HEK293 (cell line): Measurements from ENCODE around the gene COMMD7.

ENCODE experiments used
- CTCF ChIA-PET: fragments of 350-600 bp; formaldehyde crosslinking; extraction: SDS; loops from one replicate; lab custom pipeline; 2021; ENCODE audit warnings: antibody characterized with exemption; lab: Yijun Ruan, JAX
- POLR2A ChIA-PET: fragments of 300-600 bp; formaldehyde crosslinking; extraction: SDS; loops from one replicate; lab custom pipeline; 2020; ENCODE audit warnings: antibody characterized with exemption, inconsistent platforms; lab: Yijun Ruan, JAX
- H3K27ac ChIP-seq: fragments of 200-500 bp; sonication (Bioruptor generic); 2 replicates; pipeline ENCODE4 v1.5.1; 2014; ENCODE audit warnings: low read depth, low read length, control low read depth, inconsistent platforms; ENCODE audit errors: extremely low read depth
- H3K36me3 ChIP-seq, 2 experiments: fragments of 200-500 bp in 1 of 2; sonication (Bioruptor generic) in 1 of 2; 1 replicate in 1 of 2; 2 replicates in 1 of 2; pipeline ENCODE4 v1.5.1; 2014 to 2017; ENCODE audit warnings: inconsistent platforms in 2 of 2, low read length in 2 of 2; ENCODE audit not compliant: control insufficient read depth in 2 of 2, insufficient read depth in 1 of 2
- H3K4me1 ChIP-seq: fragments of 200-500 bp; sonication (Bioruptor generic); 2 replicates; pipeline ENCODE4 v1.5.1; 2014; ENCODE audit warnings: mild to moderate bottlenecking, low read length, inconsistent platforms; ENCODE audit not compliant: control insufficient read depth, insufficient read depth
- H3K4me3 ChIP-seq: 2 replicates; pipeline ENCODE4 v1.5.1; 2011; ENCODE audit warnings: low read depth, mild to moderate bottlenecking, control low read depth, low read length, moderate library complexity
- H3K9me3 ChIP-seq: fragments of 200-500 bp; sonication (Bioruptor generic); 2 replicates; pipeline ENCODE4 v1.5.1; 2014; ENCODE audit warnings: low read depth, low read length, inconsistent platforms; ENCODE audit not compliant: control insufficient read depth, insufficient read depth
- BCL11B ChIP-seq: fragments of 450-650 bp; formaldehyde crosslinking; IDR thresholded peaks from 2 replicates; pipeline ENCODE4 v1.5.1; 2016; ENCODE audit warnings: low read depth, missing biosample characterization, missing genetic modification characterization
- CTCF ChIP-seq: fragments of 450-650 bp; formaldehyde crosslinking; IDR thresholded peaks from 2 replicates; pipeline ENCODE4 v1.5.1; 2016; ENCODE audit warnings: missing biosample characterization, missing genetic modification characterization
- EGR2 ChIP-seq: fragments of 450-650 bp; formaldehyde crosslinking; IDR thresholded peaks from 2 replicates; pipeline ENCODE4 v1.5.1; 2016; ENCODE audit warnings: low read depth, missing biosample characterization, missing genetic modification characterization
- HOXD13 ChIP-seq: sonication (generic); formaldehyde crosslinking; IDR thresholded peaks from 2 replicates; pipeline ENCODE4 v1.8.0; 2022; ENCODE audit warnings: missing genetic modification reagents, borderline replicate concordance
- KLF10 ChIP-seq: fragments of 450-650 bp; IDR thresholded peaks from 2 replicates; pipeline ENCODE4 v1.5.1; 2018; ENCODE audit warnings: missing biosample characterization, mild to moderate bottlenecking, missing genetic modification characterization
- KLF17 ChIP-seq: fragments of 450-650 bp; formaldehyde crosslinking; IDR thresholded peaks from 2 replicates; pipeline ENCODE4 v1.5.1; 2016; ENCODE audit warnings: missing biosample characterization, missing genetic modification characterization
- KLF8 ChIP-seq: fragments of 450-650 bp; formaldehyde crosslinking; IDR thresholded peaks from 2 replicates; pipeline ENCODE4 v1.5.1; 2016; ENCODE audit warnings: missing biosample characterization, missing genetic modification characterization
- PRDM1 ChIP-seq: fragments of 450-650 bp; formaldehyde crosslinking; IDR thresholded peaks from 2 replicates; pipeline ENCODE4; 2016; ENCODE audit warnings: missing biosample characterization, missing genetic modification characterization
- RBAK ChIP-seq: fragments of 450-650 bp; formaldehyde crosslinking; IDR thresholded peaks from 2 replicates; pipeline ENCODE4 v1.5.1; 2016; ENCODE audit warnings: missing biosample characterization, missing genetic modification characterization
- SP7 ChIP-seq: fragments of 450-650 bp; formaldehyde crosslinking; IDR thresholded peaks from 2 replicates; pipeline ENCODE4 v1.5.1; 2016; ENCODE audit warnings: missing biosample characterization, missing genetic modification characterization
- ZFP41 ChIP-seq: fragments of 450-650 bp; formaldehyde crosslinking; IDR thresholded peaks from 2 replicates; pipeline ENCODE4 v1.5.1; 2016; ENCODE audit warnings: missing biosample characterization, missing genetic modification characterization, borderline replicate concordance
- ZNF223 ChIP-seq: fragments of 450-650 bp; formaldehyde crosslinking; IDR thresholded peaks from 2 replicates; pipeline ENCODE4 v1.5.1; 2016; ENCODE audit warnings: missing biosample characterization, missing genetic modification characterization
- ZNF341 ChIP-seq: fragments of 450-650 bp; formaldehyde crosslinking; IDR thresholded peaks from 2 replicates; pipeline ENCODE4; 2016; ENCODE audit warnings: low read depth, missing biosample characterization, missing genetic modification characterization
- ZNF366 ChIP-seq: fragments of 450-650 bp; formaldehyde crosslinking; conservative IDR thresholded peaks from 2 replicates; pipeline ENCODE4 v1.5.1; 2016; ENCODE audit warnings: missing biosample characterization, missing genetic modification characterization
- ZNF37A ChIP-seq: fragments of 450-650 bp; IDR thresholded peaks from 2 replicates; pipeline ENCODE4 v1.5.1; 2018; ENCODE audit warnings: missing biosample characterization, missing genetic modification characterization
- ZNF391 ChIP-seq: fragments of 450-650 bp; formaldehyde crosslinking; IDR thresholded peaks from 2 replicates; pipeline ENCODE4 v1.5.1; 2016; ENCODE audit warnings: low read depth, missing biosample characterization, missing genetic modification characterization, borderline replicate concordance
- ZNF394 ChIP-seq: fragments of 450-650 bp; formaldehyde crosslinking; IDR thresholded peaks from 2 replicates; pipeline ENCODE4 v1.5.1; 2016; ENCODE audit warnings: missing biosample characterization, missing genetic modification characterization, mild to moderate bottlenecking, moderate library complexity, borderline replicate concordance
- ZNF404 ChIP-seq: fragments of 450-650 bp; formaldehyde crosslinking; IDR thresholded peaks from 2 replicates; pipeline ENCODE4 v1.5.1; 2017; ENCODE audit warnings: missing biosample characterization, missing genetic modification characterization
- ZNF48 ChIP-seq: fragments of 450-650 bp; formaldehyde crosslinking; IDR thresholded peaks from 2 replicates; pipeline ENCODE4 v1.5.1; 2016; ENCODE audit warnings: missing biosample characterization, missing genetic modification characterization
- ZNF610 ChIP-seq: fragments of 450-650 bp; formaldehyde crosslinking; IDR thresholded peaks from 2 replicates; pipeline ENCODE4 v1.5.1; 2016; ENCODE audit warnings: missing biosample characterization, missing genetic modification characterization, borderline replicate concordance
- ZNF76 ChIP-seq: fragments of 450-650 bp; formaldehyde crosslinking; IDR thresholded peaks from 2 replicates; pipeline ENCODE4; 2016; ENCODE audit warnings: low read depth, missing biosample characterization, missing genetic modification characterization, borderline replicate concordance
- ZNF776 ChIP-seq: fragments of 450-650 bp; formaldehyde crosslinking; IDR thresholded peaks from 2 replicates; pipeline ENCODE4 v1.5.0; 2017; ENCODE audit warnings: missing biosample characterization, missing genetic modification characterization, borderline replicate concordance
- ZNF843 ChIP-seq: fragments of 450-650 bp; formaldehyde crosslinking; IDR thresholded peaks from 2 replicates; pipeline ENCODE4 v1.5.1; 2016; ENCODE audit warnings: missing biosample characterization, missing genetic modification characterization
- TF ChIP-seq, protein P1 (sequence below): fragments of 450-650 bp; formaldehyde crosslinking; IDR thresholded peaks from 2 replicates; pipeline ENCODE4 v1.5.1; 2016; ENCODE audit warnings: missing biosample characterization, missing genetic modification characterization
- TF ChIP-seq, protein P2 (sequence below): fragments of 450-650 bp; formaldehyde crosslinking; IDR thresholded peaks from 2 replicates; pipeline ENCODE4 v1.5.1; 2016; ENCODE audit warnings: missing biosample characterization, missing genetic modification characterization
- TF ChIP-seq, protein P3 (sequence below): fragments of 450-650 bp; formaldehyde crosslinking; IDR thresholded peaks from 2 replicates; pipeline ENCODE4 v1.5.1; 2016; ENCODE audit warnings: missing biosample characterization, missing genetic modification characterization

COMMD7 gene

DNA sequence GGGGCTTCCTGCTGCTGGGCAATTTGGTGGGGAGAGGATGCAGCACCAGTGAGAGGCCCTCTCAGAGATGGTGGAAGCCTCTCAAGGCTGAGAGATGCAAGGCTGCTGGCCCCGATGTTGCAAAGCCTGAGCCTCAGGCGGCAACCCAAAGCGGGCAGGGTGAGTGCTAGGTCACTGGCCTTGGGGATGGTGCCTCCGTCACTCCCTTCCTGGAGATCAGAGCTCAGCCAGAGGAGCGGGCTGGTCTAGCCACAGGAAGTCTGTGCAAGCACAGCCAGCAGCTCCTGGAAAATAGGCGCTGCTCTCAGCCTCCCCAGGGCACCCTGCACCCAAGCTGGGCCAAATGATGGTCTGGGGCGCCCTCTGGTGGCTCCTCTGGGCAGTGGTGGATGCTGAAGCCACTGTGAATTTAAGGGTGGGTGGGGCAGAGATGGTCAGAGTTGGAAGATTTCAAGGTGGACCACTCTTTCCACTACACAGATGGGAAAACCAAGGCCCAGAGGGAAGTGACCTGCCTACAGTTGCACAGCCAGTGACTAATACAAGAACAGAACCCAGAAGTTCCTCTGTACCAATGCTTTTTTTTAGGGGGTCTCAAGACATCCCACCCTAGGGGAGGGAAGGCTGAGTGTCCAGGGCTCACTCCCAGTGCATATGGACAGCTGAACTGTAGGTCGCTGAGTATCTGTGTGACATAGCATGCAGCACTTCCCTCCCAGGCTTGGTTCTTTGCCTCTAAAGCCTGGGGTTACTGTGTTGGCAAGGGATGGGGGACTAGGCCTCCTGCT, 90.3 kb downstream of the COMMD7 start:
- H3K9me3 ChIP-seq: no peaks in the 10 kb centered on the region
- ChIA-PET POLR2A (interaction anchor here (0.6 to 2.8 kb wide), 2 partner anchors 99 to 130 kb away, joined by 4 to 10 read pairs; no protein-coding TSS in a partner anchor), CTCF (interaction anchor here (0.5 to 12.4 kb wide), 44 partner anchors 9 to 925 kb away, joined by 3 to 204 read pairs (median 4); partner anchors contain the start of gene C20orf203)
- H3K27ac ChIP-seq: no peak overlapping the region
- no peak overlapping the region for H3K4me3 ChIP-seq
- H3K4me1 ChIP-seq: no peaks in the 10 kb centered on the region
- no peaks in the 10 kb centered on the region for H3K36me3 ChIP-seq
- TF ChIP-seq KLF8: no peak
- TF ChIP-seq, protein P1, sequence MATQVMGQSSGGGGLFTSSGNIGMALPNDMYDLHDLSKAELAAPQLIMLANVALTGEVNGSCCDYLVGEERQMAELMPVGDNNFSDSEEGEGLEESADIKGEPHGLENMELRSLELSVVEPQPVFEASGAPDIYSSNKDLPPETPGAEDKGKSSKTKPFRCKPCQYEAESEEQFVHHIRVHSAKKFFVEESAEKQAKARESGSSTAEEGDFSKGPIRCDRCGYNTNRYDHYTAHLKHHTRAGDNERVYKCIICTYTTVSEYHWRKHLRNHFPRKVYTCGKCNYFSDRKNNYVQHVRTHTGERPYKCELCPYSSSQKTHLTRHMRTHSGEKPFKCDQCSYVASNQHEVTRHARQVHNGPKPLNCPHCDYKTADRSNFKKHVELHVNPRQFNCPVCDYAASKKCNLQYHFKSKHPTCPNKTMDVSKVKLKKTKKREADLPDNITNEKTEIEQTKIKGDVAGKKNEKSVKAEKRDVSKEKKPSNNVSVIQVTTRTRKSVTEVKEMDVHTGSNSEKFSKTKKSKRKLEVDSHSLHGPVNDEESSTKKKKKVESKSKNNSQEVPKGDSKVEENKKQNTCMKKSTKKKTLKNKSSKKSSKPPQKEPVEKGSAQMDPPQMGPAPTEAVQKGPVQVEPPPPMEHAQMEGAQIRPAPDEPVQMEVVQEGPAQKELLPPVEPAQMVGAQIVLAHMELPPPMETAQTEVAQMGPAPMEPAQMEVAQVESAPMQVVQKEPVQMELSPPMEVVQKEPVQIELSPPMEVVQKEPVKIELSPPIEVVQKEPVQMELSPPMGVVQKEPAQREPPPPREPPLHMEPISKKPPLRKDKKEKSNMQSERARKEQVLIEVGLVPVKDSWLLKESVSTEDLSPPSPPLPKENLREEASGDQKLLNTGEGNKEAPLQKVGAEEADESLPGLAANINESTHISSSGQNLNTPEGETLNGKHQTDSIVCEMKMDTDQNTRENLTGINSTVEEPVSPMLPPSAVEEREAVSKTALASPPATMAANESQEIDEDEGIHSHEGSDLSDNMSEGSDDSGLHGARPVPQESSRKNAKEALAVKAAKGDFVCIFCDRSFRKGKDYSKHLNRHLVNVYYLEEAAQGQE (tag by site-specific recombination): no peak
- TF ChIP-seq ZNF843 (tag by site-specific recombination): no peak
- no peak for TF ChIP-seq ZNF776 (tag by site-specific recombination)
- no peak for TF ChIP-seq HOXD13 (CRISPR knock-in tag)
- no peak for TF ChIP-seq KLF10 (tag by site-specific recombination)
- peak; percentile 87 for TF ChIP-seq ZNF394 (tag by site-specific recombination)
- TF ChIP-seq SP7 (tag by site-specific recombination): peak; percentile 51; the same call in 1 of the 2 replicates
- peak; percentile 72; the same call in 1 of the 2 replicates for TF ChIP-seq KLF17 (tag by site-specific recombination)
- TF ChIP-seq ZNF366 (tag by site-specific recombination): no peak
- no peak for TF ChIP-seq EGR2 (tag by site-specific recombination)
- no peak for TF ChIP-seq PRDM1 (tag by site-specific recombination)
- no peak for TF ChIP-seq ZFP41 (tag by site-specific recombination)
- no peak for TF ChIP-seq ZNF610 (tag by site-specific recombination)
- no peak for TF ChIP-seq RBAK (tag by site-specific recombination)
- no peak for TF ChIP-seq ZNF76 (tag by site-specific recombination)
- TF ChIP-seq, protein P2, sequence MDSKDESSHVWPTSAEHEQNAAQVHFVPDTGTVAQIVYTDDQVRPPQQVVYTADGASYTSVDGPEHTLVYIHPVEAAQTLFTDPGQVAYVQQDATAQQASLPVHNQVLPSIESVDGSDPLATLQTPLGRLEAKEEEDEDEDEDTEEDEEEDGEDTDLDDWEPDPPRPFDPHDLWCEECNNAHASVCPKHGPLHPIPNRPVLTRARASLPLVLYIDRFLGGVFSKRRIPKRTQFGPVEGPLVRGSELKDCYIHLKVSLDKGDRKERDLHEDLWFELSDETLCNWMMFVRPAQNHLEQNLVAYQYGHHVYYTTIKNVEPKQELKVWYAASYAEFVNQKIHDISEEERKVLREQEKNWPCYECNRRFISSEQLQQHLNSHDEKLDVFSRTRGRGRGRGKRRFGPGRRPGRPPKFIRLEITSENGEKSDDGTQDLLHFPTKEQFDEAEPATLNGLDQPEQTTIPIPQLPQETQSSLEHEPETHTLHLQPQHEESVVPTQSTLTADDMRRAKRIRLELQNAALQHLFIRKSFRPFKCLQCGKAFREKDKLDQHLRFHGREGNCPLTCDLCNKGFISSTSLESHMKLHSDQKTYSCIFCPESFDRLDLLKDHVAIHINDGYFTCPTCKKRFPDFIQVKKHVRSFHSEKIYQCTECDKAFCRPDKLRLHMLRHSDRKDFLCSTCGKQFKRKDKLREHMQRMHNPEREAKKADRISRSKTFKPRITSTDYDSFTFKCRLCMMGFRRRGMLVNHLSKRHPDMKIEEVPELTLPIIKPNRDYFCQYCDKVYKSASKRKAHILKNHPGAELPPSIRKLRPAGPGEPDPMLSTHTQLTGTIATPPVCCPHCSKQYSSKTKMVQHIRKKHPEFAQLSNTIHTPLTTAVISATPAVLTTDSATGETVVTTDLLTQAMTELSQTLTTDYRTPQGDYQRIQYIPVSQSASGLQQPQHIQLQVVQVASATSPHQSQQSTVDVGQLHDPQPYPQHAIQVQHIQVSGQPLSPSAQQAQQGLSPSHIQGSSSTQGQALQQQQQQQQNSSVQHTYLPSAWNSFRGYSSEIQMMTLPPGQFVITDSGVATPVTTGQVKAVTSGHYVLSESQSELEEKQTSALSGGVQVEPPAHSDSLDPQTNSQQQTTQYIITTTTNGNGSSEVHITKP (tag by site-specific recombination): no peak
- TF ChIP-seq ZNF404 (tag by site-specific recombination): no peak
- peak; percentile 53 for TF ChIP-seq ZNF341
- TF ChIP-seq ZNF37A (tag by site-specific recombination): no peak
- TF ChIP-seq, protein P3, sequence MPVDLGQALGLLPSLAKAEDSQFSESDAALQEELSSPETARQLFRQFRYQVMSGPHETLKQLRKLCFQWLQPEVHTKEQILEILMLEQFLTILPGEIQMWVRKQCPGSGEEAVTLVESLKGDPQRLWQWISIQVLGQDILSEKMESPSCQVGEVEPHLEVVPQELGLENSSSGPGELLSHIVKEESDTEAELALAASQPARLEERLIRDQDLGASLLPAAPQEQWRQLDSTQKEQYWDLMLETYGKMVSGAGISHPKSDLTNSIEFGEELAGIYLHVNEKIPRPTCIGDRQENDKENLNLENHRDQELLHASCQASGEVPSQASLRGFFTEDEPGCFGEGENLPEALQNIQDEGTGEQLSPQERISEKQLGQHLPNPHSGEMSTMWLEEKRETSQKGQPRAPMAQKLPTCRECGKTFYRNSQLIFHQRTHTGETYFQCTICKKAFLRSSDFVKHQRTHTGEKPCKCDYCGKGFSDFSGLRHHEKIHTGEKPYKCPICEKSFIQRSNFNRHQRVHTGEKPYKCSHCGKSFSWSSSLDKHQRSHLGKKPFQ (tag by site-specific recombination): no peak
- TF ChIP-seq BCL11B: no peak
- TF ChIP-seq ZNF223 (tag by site-specific recombination): no peak
- TF ChIP-seq CTCF (tag by site-specific recombination): peak; percentile 89
- peak; percentile 44; the same call in 1 of the 2 replicates for TF ChIP-seq ZNF391
- no peak for TF ChIP-seq ZNF48 (tag by site-specific recombination)
